Measurements from ENCODE around the gene P2RX1. TPM values are rescaled to one million over a fixed set of nuclear protein-coding genes. Genes with fewer than 3 reads are reported as not detected.

P2RX1 gene
- total RNA-seq, 1 donor from 2014 or later: not detected

DNA sequence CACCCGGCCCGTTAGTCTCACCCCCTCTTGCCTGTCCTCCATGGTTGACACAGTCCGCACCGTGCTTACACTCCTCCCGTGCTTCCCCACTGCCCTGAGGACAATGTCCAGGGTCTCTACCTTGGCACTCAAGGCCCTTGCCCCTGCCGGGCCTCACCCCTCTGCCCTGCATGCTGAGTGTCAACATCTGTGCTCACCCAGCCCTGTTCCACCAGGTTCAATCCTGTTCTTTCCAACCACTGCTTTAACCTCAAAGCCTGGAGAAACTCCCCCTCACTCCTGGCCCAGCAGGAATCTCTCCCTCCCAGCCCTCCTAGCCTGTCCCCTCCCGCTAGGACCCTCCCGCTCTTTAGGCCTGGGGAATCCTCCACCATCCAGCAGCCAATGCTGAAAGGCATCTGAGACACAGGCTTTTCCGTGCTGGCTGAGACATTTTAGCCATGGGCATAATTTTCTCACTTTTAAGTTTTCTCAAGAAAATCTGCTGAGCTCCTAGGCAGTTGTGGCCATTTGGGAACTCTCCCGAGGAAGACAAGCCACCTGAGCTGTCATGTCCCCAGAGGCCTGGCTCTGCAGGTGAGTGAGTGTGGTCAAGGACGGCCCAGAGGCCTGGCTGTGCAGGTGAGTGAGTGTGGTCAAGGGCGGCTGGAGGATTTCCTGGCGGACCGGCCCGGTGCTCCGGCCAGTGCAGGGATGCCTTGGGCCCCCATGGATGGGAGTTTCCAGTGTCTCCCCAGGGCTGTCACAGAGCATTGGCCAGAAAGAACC lies 10.8 kb upstream of the P2RX1 start:
- FAIRE-seq (no peak), DNase-seq (ENCODE audit: low spot score in 2 of 2) (no peak)

DNA sequence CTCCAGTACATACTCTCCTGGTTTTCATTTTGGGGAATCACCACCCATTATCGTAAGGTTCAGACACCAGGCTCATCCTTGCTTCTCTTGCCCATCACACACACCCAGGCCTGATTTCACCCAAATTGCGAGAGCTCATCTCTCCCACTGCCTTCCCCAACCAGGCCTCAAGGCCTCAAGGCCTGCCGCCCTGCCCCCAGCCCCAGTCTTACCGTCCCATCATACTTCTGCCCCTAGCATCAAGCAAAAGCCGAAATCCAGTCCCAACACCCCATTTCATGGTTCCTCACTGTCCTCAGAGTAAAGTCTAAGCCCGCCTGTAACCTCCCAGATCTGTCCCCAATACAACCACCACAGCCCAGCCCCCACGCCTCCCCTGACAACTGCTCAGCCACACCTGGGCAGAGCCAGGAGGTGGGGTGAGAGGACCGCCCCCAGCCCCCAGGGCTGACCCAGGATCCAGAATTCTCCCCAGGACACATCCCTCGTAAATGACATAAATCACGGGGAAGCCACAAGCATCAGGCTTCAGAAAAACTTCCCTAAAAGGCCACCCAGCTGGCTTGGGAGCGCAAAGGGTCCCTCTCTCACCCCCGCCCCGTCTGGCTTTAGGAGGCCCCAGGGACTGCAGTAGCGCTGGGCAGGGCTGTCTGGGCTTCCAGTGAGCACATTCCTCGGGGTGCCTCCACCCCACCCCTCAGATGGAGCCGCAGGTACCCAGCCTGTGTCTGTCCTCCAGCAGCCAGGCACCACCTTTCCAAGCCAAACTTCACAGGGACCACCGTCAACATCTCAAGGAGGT lies 9.6 kb upstream of the P2RX1 start:
- FAIRE-seq: no peak
- DNase-seq (ENCODE audit: low spot score in 2 of 2): no peak

DNA sequence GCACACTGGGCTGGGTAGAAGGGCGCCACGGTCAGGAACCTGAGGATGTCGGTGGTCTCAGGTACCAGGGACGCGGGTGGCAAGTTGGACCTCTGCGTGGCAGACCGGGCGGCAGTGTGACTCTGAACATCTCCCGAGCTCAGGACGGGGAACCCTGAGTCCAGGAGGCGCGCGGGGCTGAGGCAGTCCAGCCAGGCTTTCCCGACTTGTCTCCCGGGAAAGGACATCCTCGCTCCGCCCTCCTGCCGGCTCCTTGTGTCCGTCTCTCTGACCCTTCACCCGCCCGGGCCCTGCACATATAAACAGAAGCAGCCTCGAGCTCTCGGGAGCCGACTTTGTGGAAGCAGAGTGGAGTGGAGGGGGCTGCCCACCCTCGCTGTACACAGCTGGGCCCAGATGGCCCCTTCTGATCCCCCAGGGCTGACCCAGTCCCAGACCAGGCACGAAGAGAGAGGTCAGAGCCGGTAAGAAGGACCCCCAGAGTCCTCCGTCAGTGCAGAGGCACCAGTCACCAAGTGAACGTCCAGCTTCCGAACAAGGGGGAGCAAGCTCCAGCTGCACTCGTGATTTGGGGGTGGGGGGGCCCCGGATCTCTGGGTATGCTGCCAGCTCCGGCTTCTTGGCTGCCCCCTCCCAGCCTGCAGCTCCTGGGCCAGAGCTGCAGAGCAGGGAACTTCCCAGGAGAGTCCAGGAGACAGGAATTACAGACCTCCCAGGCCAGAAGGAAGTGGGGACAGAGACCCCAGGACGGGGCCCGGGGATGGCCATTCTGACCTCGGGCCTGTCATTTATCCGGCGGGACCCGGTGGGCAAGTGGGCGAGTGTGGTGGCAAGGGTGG lies 8.5 kb upstream of the P2RX1 start:
- no peak for FAIRE-seq

DNA sequence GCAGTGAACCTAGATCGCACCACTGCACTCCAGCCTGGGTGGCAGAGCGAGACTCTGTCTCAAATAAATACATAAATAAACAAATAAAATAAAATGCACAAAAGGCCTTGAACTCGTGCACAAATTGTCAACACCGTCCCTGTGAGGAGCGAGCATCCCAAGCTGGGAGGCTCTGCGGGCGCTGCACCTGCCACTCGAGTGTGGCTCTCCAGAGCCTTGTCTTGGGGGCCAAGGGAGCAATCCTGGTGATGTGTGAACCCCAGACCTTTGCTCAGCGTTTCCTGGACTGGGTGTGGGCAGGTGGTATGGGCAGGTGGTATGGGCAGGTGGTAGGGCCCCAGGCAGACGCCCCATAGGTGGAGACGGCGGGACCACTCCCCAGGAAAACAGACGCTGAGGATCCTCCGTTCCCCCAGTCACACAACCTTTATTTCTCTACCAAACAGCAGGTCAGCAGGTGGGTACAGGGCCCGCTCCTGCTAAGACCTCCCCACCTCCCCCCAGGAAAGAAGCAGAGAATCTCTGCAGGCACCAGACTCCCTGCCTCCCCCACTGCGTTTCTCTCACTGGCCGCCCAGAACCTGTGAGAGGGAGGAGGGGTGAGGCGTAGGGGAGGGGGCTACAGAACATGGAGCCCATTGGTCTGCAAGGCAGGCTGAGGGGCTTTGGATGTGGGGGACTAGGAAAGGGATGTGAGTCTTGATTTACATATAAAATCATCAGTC lies 7.4 kb upstream of the P2RX1 start:
- no peak for FAIRE-seq
- DNase-seq (ENCODE audit: low spot score in 2 of 2): no peak

More for the DNA sequence above, 8.5 kb upstream of the P2RX1 start:
- no peak for DNase-seq (ENCODE audit: low spot score in 2 of 2)

DNA sequence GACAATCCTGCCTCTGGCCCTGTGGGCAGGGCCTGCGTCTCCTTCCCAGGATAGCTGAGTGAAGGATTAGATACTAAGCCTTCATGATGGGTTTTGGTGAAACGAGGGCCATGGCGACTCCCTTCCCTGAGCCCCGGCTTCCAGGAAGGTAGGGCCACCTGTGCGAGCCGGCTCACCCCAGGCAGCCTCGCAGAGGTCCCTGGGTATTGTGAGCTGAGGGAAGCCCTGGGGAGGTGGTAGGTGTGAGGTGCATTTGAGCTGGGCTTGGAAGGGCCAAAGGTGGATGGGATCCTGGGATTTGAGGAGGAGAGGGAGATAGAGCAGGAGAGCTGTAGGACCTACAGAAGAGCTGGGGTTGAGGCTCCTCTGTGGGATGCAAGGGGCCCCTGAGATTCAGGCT lies 6.5 kb upstream of the P2RX1 start:
- DNase-seq (ENCODE audit: low spot score in 2 of 2) (no peak), FAIRE-seq (no peak)

DNA sequence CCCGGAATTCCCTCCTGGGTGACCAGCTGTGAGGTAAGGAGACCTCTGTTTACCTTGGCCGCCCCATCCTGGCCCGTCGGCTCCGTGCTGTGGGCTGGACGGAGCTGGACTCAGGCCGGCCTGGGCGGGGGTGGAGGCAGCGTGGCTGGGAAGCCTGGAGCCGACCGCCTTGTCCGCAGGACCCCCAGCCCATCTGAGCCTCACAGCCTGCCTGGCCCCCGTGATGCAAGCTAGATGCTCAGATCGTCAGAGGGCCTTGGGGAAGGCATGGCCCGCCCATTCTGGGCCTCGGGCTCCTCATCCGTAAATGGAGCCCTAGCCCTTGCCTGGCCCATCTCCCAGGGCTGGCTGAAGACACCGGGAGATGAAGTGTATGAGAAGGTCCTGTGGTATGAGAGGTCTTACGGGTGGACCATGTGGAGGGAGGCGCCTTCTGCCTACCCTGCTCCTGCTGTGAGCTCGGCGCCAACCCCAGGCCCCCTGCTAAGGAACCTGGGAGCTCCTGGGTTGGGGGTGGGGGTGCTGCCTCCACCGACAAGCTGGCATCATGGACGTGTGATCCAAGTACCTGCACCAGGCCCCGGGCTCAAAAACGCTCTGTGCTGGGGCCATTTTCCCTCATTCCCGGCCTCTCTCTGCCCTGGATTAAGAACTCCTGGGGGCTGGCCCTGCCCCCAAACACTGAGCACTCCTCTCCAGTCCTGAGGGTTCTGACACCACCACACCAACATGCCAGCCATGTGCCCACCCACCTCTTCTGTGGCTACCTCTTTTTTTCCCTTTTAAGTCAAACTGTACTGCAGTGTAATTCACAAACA lies 5.4 kb upstream of the P2RX1 start:
- DNase-seq (ENCODE audit: low spot score in 2 of 2) (no peak), FAIRE-seq (no peak)

DNA sequence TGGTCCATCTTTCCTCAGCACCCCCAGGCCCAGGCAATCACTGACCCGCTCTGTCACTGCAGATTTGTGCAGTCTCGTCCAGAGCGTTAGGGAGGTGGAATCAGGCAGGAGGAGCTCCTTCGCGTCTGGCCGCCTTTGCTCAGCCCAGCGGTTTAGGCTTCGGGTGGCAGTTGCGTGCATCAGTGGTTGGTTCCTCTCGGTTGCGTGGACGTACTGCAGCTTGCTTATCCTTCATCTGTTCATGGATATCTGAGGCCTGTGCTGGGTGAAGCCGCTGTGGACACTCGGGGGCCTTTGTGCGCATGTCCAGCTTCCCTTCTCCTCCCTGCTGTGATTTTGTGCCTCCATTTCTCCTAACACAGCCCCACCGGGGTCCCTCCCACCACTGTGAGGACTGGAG lies 4.7 kb upstream of the P2RX1 start:
- DNase-seq (ENCODE audit: low spot score in 2 of 2): no peak
- no peak for FAIRE-seq

DNA sequence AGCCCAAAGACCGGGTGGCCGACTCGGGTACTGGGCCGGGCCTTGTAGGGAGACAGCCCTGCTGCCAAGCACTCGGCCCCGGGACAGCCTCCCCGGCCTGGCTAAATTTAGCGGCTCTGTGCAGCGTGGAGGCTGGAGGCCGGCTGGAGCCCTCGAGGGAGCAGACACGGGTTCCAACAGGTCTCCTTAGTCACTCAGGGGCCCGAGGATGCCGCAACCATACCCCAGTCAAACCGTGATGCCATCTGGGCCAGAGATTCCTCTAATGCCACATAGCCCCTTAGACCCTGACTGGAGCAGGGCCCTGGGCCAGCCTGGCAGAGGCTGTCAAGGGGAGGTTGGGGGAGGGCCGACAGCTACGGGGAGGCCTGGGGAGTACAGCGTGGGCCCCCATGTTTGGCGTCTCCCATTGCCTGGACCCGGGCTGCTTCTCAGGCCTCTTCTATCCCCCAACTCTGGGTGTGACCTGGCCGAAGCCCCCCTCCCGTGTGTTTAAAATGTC lies 2.9 kb upstream of the P2RX1 start:
- FAIRE-seq: no peak
- DNase-seq (ENCODE audit: low spot score in 2 of 2): no peak

DNA sequence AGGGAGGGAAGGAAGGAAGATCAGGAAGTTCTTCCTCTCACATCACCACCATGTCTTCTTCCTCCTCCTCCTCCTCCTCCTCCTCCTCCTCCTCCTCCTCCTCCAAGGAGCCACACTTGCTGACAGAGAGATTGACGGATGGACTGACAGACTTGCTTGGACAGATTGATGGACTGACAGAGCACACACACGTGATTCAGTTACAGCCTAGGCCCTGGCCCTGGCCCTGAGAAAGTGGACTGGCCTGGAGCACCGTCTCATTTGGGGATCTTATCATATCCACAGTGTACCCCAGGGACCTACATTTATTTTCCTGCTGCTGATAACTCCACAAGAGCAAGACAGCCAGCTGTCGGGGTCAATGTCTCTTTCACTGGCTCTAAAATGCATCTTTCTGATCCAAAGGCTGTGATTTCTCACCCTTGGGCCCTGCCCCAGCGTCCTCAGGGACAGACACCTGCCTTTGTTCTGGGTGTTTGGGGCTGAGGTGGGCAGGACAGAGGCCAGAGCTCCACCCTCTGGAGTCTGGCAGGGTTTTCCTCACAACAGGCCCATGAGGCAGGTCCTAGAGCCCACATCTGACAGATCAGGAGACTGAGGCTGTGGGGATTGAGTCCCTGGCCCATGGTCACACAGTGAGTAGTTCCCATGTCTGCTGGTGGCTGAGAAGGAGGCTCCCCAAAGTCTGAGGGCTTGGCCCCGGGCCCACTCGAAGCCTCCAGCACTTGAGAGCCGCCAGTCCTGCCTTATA lies 2.3 kb upstream of the P2RX1 start:
- DNase-seq (ENCODE audit: low spot score in 2 of 2): no peak
- FAIRE-seq: no peak

DNA sequence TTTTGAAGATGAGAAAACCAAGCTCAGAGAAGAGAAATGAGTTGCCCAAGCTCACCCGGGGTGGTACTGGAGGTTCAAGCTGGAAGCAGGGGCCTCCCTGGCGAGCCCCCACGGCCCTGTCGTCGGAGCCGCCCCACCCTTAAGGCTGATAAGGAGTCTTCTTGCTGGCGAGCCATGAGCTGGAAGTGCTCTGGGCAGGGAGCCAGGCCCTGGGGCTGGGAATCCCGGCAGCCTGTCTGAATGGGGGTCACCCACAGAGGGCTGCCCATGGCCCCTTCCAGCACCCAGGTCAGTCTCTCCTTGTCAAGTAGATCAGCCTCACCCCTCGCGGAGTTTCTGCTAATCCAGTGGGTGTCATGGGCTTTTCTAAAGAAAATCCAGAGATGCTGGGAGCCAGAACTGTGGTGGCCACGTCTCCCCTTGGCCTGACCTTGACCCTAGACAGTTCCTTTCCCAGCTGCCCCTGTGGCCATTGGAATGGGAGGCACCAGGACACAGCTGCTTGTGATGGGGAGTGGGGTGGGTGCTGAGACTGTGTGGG lies 1.2 kb upstream of the P2RX1 start:
- no peak for DNase-seq (ENCODE audit: low spot score in 2 of 2)
- no peak for FAIRE-seq

DNA sequence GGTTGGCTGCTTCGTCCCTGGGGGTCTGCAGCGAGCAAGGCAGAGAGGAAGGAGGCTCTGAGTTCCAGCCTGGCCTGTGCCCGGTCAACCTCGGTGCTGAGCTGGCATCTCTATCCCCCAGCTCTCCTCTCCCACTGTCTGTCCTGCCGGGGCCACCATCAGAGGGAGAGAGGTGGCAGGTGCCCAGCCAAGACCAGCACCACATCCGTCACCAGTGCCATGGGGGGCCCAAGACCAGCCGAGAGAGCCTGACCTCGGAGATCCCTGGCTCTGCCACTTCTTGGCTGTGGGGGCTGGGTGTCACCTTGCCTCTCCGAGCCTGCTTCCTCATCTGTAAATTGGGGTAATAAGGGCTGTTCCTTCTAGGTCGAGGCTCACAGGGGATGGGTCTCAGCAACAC lies 560 bp upstream of the P2RX1 start:
- FAIRE-seq (no peak), DNase-seq (ENCODE audit: low spot score in 2 of 2) (no peak)

DNA sequence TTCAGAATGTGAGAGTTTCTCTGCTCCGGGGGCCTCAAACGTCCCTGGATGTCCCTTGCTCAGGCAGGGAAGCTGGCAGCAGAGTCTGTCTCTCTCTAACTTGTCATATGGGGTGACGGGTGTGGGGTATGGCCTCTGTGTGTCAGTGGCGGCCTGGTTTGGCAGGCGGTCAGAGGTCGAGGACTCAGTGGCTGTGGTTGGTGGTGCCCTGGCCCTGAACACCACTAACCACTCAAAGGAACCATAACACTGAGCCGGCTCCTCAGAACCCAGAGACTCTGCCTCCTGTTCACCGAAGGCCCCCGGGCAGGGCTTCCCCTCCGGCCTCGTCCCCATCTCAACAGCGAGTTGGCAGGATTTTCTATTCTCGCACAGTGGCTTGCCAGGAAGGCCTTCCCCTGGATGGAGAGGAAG lies 677 bp downstream of the P2RX1 start:
- FAIRE-seq: no peak
- no peak for DNase-seq (ENCODE audit: low spot score in 2 of 2)

DNA sequence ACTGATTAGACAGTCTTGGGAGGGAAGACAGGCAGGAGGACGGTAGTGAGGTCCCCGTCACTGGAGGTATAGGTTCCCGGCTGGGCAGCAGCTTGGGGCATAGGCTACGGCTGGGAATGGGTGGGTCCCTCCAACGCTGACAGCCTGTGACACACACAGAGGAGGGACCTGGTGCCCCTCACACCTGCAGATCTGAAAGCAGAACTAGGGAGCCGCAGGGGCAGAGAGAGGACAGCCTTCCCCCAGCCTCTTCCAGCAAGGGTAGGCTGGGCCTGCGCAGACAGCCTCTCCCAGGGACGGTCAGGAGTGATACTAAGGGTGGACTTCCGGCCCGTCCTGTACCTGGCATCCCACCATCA lies 2.0 kb downstream of the P2RX1 start:
- DNase-seq (ENCODE audit: low spot score in 2 of 2): no peak
- no peak for FAIRE-seq

DNA sequence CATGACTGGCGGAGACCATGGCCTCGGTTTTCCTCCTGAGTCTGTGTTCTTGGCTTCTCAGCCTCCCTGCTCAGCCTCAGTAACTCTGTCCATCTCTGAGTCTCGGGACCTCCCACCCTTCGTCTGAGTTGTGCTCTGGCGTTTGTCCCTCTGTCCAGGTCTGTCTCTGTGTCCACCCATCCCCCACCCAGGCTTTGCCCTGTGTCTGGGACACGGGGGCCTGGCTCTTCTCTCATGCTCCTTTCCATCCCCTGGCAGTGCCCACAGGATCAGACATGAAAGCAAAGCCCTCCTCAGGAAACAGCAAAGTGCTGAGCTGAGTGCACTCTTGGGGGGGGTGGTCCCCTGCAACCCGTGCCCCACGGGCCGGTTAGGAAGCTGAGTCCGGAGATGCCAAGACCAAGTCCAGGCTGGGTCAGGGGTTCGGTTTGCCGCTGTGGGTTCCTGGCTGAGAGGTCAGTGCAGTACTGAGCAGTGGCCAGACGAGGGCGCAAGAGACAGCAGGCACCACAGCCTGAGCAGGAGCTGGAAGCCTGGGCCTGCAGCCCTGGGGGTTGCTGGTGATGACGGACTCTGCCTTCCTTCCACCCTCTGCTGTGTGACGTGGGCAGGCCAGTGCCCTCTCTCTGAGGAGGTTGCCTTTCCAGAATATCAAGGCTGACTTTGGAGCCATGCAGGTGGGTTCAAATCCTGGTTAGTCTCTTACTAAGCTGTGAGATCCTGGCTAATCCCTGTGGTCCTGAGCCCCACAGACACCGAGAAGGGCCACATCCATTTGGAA lies 2.5 kb downstream of the P2RX1 start:
- no peak for FAIRE-seq

DNA sequence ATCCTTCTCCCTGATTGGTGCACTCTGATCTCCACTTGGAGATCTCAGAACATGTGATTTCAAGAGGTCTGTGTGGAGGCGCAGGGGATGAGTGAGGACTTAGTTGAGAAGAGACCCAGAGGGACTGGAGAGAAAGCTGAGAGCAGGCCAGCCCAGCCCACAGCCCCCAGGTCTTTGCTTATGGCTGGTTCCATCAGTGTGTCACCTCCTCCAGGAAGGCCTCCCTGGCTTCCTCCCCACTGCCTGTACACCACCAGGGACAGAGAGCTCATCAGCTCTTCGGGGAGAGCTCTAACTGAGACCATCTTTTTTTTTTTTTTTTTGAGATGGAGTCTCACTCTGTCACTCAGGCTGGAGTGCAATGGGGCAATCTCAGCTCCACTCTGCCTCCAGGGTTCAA lies 3.4 kb downstream of the P2RX1 start:
- DNase-seq (ENCODE audit: low spot score in 2 of 2): no peak
- FAIRE-seq: no peak

More for the DNA sequence above, 2.5 kb downstream of the P2RX1 start:
- peak; percentile 70 to 87 for DNase-seq (ENCODE audit: low spot score in 2 of 2)

DNA sequence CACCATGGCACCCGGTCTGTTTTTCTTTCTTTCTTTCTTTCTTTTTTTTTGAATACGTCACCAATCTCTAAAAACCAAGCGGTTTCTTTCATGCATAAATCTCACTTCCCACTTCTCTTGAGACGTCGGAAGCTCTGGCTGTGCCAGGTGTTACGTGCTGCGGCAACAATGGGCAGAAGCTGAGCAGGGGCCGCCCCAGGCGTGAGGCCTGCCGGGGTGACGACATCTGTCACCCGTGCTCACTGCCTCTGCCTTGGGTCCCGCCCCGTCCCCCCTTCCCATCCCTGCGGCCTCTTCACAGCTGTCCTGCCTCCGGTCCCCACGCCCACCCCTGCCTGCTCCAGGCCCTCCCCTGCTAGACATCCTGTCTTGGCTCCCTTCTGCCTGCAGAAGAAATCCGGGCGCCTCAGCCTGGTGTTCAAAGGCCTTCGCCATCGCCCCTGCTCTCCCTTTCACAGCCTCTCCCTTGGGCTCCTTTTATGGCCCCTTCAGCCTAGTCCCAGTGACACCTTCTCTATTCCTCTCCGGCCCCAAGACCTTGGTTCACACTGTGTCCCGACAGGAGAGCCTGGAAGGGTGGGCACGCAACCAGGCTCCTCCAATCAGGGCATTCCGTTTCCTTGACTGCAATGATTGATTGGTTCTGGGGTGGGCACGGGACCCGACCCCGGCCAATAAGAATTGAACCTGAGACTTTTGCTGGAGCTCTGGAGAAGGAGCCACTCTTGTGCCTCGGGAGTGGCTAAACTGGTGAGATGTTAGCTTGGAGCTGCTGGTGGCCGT lies 4.8 kb downstream of the P2RX1 start:
- no peak for DNase-seq (ENCODE audit: low spot score in 2 of 2)
- FAIRE-seq: no peak

Measured in frontal cortex (tissue), 4 donors.